Left forelimb (tissue), 1 donor: ENCODE results near the gene HSD17B3.
"Not testable (repeated sequence)": the region's sequence is repeated elsewhere in the genome, so short reads cannot be mapped to it uniquely, and the experiment has no call there.

Experiments
- DNase-seq: peaks from one replicate; pipeline ENCODE4 v3.0.0-alpha.2; 2018; ENCODE audit warnings: low spot score

Gene HSD17B3

DNA sequence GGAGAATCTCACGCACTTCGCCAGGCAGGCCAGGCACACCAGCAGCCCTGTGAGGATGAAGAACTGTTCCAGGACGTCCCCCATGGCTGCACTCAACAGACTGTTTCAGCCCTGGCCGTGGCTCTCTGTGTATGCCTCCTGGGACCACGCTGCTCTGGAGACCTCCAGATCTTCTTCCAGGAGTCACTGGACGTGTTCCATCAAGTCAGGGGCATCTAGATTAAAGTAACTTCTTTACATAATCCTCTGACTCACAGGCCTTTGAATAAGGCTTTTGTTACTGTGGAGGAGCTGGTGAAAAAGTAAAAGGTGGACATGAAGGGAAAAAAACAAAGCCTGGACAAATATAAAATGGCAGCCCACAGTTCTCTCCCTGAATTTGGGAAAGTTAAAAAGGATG is at the start of gene HSD17B3:
Gene HSD17B3, minus strand, starts transcription at position 156 of the 400 bp plus-strand sequence. Its CDS starts 72 bp downstream, at position 84.
- DNase-seq: no peak

GRCh38 chr9:96350866-96351265 is 48.9 kb upstream of the HSD17B3 start:
- no peak for DNase-seq

- no peak for DNase-seq
Measured at GRCh38 chr9:96348261-96348660, 46.3 kb upstream of the HSD17B3 start.

- no peak for DNase-seq
Measured at GRCh38 chr9:96345551-96345950, 43.6 kb upstream of the HSD17B3 start.

DNA sequence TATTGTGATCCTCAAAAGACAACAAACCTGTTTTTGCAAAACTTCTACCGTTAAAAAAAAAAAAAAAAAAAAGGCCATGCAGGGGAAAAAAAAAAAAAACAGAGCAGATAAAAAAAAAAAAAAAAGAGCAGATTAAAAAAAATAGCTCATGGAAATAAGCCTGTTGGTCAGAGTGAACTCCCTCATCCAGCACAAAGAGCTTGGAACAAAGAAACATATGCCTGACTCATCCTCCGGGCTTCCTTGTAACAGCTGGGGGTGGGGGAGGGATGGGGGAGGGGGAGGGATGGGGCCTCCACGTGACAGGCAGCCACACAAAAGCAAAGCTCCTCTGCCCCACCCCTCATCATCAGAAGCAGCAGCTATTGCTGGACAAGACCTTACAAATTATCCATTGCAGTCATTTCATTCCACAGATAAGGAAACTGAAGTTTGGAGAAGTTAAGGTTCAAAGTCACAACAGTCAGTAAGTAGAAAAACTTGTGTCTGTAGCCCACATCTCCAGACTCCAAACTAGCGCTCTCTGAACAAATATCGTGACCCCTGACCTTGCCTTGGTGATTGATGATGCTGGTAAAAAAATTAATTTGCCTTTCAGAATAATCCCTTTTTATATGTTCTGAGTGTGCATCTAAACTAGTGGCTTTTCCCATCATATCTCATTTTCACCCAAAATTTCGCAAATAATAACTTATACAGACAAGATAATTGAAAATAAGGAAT is 42.6 kb upstream of the HSD17B3 start:
- DNase-seq: peak; percentile 73

DNA sequence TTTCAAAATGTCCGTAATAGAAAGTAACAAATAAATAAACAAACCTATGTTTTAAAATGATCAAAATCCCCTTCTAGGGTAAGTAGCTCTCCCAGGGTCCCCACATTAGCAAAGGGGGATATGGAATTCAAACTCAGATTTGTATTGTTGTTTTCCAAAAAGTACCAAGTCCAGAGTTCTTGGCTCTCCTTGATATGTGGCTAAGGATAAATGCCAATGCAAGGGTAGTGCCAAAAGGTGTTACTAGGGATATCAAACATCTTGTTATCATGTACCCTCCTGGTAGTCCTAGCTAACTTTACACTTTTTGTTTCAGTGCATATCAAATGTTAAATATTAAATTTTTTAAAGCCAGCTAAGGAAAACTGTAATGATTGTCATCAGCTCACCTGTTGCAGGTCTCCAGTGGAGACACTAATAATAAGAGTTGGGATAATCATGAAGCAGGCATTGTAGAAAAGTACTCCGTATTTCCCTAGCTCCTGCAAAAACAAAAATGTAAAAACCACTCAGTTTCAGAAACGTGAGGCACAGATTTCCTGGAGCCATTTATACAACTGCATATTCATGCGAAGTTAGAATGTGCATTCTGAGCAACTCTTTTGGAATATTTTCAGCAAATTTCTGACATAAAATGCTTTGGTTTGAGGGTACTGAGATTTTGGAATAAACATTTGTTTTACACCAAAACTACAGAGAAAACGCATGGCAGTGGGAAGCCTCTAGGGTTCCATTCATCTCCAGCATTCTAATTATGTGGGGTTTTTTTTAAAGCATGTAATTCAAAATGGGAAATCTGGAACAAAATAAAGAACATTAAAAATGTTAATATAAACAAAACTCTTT is 41.8 kb upstream of the HSD17B3 start:
- DNase-seq: no peak

DNA sequence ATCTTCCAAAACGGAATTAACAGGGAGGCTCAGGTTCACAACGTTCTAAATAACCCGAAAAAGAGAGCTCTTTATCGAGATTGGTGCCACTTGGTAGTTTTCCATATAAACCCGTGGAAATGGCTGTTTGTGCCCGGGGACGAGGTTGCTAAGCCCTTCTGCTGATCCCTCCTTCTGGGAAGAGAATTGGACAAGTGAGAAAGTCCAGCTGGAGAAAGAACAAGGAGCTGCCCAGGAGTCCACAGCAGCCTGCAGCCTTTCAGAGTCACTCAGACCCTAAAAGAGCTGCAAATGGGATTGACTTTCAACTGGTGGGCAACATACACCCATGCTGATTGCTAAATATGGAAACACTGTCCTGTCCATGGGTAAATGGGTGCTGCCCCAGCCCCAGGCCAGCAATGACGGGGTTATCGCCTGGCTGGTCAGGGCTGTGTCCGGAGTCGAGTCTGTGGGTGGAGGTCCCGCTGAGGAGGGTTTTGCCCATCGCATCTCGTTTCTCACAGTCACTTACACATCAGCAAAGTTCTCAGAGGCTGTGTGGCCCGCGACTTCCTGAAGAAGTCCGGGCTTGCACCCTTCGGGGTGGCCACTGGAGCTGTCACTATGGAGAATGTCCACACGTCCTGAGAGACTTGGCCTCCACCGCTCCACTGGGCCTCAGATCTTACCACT is 40.7 kb upstream of the HSD17B3 start:
- DNase-seq: no peak

GRCh38 chr9:96340707-96341106 is 38.7 kb upstream of the HSD17B3 start:
- DNase-seq: no peak

DNA sequence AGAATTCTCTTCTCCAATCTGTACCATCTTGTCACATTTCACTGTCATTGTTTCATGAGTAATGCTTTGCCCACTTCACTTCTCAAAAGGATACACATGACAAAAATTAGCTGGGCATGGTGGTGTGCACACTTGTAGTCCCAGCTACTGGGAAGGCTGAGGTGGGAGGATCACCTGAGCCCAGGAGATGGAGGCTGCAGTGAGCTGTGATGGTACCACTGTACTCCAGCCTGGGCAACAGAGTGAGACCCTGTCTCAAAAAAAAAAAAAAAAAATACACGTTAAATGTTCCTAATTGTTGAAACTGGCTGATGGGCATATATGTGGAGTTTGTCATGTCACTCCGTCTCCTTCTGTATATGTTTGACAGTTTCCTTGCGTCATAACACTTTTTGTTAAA is 36.3 kb upstream of the HSD17B3 start:
- DNase-seq: no peak

- no peak for DNase-seq
Measured at GRCh38 chr9:96333958-96334357, 32.0 kb upstream of the HSD17B3 start.

DNA sequence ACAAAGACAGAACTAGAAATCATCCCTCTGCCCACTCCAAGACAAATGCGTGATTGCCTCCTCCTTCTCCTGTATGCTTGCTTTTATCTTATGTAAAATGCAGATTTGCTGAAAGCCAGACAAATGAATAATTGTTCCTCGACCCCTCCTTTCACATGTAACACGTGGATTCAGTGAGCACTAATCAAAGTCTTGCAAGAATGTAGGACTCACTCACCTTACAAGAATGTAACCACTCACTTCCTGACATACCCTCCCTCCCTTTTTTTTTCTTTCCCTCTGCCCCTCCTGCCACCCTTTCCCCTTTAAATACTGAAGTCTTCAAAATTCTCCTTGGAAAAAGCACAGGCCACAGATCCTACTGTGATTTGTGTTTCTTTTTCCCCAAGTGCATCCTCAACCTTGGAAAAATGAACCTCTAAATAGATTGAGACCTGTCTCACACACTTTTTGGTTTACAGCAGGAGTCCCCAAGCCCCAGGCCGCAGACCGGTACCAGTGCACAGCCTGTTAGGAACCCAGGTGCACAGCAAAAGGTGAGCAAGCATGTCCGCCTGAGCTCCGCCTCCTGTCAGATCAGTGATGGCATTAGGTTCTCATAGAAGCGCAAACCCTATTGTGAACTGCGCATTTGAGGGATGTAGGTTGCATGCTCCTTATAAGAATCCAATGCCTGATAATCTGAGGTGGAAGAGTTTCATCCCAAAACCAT is 29.4 kb upstream of the HSD17B3 start:
- DNase-seq: no peak

GRCh38 chr9:96327694-96328352 is 25.8 kb upstream of the HSD17B3 start:
- DNase-seq: no peak

DNA sequence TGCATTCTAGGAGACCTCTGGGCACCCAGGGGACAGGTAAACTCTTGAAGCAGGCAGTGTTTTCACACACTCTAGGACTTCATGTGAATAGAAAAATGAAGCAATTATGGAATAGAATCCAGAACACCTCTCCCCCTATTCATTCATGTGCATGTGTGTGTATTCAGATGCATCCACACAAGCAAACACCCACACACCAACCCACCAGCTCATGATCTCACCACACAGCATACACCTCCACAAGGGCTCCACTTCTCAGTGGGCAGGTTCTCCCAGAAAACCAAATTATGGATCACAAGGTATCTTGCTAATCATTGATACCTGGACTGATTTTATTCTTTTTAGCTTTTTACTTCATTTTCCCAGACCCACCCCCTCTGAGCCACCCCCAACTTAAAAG is 21.2 kb upstream of the HSD17B3 start:
- no peak for DNase-seq

- not testable (repeated sequence) for DNase-seq
Measured at GRCh38 chr9:96322736-96323135, 20.8 kb upstream of the HSD17B3 start.

GRCh38 chr9:96322210-96322609 is 20.2 kb upstream of the HSD17B3 start:
- not testable (repeated sequence) for DNase-seq

GRCh38 chr9:96321515-96321914 is 19.5 kb upstream of the HSD17B3 start:
- DNase-seq: no peak

DNA sequence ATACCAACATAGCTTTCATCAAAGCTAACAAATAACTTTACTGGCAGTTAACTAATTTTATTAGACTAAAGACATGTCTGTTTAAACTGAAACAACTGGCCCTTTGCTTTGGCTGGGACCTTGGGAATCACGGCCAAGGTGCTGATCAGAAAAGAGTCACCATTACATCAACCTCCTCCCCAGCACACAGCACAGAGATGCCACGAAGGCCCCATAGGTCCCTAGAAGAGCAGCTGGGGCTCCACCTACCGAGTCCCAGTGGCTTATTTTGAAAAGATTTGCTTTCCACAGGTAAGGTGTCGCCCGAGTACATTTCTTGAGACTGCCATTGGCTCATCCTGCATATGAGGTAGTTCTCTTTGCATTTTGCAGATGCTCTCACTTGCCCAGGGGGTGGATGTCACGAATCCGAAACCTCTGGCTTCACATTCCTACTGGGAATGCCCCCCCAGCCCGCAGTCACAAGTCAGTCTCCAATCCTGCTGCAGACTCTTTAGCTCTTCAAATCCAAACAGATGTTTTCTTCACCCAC is 18.8 kb upstream of the HSD17B3 start:
- no peak for DNase-seq

- no peak for DNase-seq
Measured at GRCh38 chr9:96318921-96319565, 17.1 kb upstream of the HSD17B3 start.

- no peak for DNase-seq
Measured at GRCh38 chr9:96317335-96317980, 15.5 kb upstream of the HSD17B3 start.

- DNase-seq: no peak
Measured at GRCh38 chr9:96309850-96310249, 7.9 kb upstream of the HSD17B3 start.
